GM20000 (cell line): Measurements from ENCODE around the gene SH3BP4.

Experiments
- DNase-seq: peaks from one replicate; pipeline ENCODE4 v3.0.0; 2012; ENCODE audit warnings: low spot score
- TF ChIP-seq, protein P1 (sequence below): IDR thresholded peaks from 2 replicates; pipeline ENCODE4 v1.5.1; 2012; ENCODE audit warnings: mild to moderate bottlenecking, control low read depth; ENCODE audit errors: extremely low read depth, missing control alignments

SH3BP4 gene

DNA sequence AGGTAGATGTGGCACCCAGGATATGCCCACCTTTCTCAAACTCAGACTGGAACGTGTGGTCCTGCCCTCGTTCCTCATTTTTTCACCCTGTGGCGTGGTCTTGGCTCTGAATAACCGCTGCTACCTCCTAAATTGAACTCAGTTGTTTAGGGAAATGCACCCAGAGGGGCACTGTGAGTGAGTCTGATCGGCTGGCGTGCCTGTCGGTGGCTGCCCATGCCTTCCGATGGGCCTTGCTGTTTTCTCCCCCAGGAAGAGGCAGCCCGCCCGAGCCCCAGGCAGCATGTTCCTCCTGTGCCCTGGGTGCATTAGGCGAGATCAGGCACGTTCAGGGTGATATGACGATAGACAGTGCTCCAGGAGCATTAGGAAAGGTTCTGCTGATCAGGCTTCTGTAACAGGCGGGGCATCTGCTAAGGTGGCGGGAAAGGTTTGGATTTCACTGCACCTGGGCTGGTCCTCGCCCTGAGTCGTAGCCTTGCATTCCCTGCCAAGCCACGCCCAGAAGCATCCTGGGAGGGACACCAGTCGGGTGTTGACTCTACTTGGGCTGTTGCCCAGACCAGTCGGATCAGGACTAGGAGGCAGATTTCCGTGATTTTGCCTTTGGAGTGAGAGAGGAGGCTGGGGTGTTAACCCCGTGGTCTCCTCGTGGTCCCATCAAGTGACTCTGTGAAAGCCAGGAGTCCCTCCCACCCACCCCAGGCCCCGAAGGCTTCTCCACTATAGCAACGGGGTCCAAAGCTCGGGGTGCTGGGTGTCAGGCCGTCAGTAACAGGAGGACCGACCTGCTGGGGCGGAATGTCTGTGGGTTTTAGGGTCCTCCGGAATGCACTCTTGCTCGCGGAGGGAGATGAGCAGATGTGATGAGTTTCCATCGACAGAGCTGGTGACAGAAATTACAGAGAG is 75.1 kb downstream of the SH3BP4 start:
- DNase-seq = no peak
- TF ChIP-seq, protein P1, sequence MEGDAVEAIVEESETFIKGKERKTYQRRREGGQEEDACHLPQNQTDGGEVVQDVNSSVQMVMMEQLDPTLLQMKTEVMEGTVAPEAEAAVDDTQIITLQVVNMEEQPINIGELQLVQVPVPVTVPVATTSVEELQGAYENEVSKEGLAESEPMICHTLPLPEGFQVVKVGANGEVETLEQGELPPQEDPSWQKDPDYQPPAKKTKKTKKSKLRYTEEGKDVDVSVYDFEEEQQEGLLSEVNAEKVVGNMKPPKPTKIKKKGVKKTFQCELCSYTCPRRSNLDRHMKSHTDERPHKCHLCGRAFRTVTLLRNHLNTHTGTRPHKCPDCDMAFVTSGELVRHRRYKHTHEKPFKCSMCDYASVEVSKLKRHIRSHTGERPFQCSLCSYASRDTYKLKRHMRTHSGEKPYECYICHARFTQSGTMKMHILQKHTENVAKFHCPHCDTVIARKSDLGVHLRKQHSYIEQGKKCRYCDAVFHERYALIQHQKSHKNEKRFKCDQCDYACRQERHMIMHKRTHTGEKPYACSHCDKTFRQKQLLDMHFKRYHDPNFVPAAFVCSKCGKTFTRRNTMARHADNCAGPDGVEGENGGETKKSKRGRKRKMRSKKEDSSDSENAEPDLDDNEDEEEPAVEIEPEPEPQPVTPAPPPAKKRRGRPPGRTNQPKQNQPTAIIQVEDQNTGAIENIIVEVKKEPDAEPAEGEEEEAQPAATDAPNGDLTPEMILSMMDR = no peak

DNA sequence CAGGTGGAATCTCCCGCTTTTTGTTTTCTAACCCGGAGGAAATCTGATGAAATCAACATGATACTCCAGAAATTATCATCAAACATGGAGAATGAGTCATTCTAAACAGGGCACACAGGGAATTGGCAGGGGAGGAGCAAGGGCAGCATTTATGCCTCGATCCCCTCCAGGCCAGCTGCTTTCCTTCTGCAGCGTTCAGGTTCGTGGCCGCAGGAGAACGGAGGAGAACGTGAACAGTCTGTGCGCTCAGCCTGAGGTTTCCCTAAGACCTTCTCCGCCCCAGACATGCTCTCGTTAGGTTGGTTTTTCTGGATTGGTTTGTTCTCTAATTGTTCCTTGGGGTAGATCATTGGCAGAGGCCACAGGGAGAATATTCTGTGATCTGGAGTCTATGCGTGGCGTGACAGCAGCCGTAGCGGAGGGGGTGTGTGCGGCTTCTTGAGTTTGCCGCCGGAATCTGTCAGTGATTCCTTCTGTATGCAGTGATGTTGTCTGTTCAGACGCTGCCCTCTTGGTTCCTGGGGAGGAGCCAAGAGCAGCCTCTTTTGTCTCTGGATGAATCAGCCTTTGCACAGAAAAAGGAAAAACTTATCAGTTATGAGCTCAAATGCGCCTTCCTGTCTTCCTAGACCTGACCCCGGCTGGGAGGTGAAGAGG is 75.9 kb downstream of the SH3BP4 start:
- no peak for DNase-seq
- TF ChIP-seq, protein P1 = no peak

DNA sequence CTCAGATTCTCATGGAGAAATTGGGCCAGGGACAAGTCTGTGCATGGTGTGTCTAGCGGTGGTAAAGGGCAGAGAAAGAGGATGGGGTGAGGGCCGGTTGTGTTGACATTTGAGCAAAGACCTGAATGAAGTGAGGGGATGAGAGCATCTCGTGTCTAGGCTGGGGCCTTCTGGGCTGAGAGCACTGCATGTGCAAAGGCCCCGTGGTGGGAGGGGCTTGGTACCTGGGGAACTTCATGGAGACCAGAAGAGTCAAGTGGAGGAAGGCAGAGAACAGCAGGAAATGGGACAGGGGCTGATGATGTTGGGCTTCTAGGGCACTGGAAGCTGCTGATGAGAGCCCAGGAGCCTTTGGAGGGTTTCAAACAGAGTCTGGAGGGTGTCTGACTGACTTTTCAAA is 76.8 kb downstream of the SH3BP4 start:
- DNase-seq = no peak
- TF ChIP-seq, protein P1 = no peak

DNA sequence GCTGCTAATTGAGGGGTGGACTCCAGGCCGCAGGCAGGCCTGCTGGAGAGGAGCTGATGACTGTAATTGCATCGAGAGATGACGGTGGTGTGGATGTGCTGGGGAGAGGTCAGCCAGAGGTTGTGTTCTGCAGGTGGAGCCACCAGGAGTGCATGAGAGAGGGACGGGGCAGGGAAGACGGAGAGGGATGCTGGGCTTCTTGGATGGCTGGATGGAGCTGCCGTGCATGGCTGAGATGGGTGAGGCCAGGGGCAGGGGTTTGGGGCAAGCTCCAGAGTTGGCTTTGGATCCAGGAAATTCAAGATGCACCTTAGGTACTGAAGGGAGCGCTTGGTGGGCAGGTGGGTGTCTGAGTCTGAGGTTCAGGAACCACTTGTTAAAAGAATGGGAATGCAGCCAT is 77.2 kb downstream of the SH3BP4 start:
- DNase-seq = no peak
- TF ChIP-seq, protein P1 = no peak

DNA sequence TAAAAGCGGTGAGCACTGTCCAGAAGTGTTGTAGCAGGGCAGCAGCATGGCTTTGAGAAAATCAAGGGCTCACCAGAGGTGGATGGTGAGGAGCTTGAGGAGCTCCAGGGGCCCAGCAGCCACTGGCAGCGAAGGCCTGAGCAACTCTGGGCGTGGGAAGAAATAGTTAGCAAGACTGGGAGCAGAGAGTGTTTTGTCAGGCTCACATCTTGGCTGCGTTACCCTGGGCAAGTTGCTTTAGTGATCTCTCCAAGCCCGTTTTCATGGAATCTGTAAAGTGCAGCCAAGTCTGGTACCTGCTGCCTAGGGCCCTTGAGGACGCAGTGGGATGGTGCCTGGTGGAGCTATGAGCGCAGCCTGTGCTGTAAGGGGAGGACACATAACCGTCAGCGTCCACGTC is 78.3 kb downstream of the SH3BP4 start:
- DNase-seq = no peak
- TF ChIP-seq, protein P1 = no peak

DNA sequence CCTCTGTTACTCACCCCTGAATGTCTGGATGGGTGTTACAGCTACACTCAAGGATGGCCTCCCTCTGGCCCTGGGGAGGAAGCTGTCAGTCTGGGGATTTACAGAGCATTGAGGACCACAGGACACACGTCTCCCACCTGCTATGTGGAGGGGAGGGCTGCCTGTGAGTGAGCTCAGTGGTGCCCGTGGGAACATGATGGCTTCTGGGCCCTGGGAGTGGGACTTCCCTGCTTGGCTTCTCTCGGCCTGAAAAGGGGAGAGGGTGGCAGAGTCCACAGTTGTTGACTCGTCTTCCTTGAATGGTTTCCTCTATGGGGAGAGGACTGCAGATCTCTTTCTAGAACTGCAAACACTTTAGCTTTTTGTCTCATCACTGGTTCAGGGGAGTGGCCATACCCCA is 79.1 kb downstream of the SH3BP4 start:
- no peak for DNase-seq
- TF ChIP-seq, protein P1 = no peak

DNA sequence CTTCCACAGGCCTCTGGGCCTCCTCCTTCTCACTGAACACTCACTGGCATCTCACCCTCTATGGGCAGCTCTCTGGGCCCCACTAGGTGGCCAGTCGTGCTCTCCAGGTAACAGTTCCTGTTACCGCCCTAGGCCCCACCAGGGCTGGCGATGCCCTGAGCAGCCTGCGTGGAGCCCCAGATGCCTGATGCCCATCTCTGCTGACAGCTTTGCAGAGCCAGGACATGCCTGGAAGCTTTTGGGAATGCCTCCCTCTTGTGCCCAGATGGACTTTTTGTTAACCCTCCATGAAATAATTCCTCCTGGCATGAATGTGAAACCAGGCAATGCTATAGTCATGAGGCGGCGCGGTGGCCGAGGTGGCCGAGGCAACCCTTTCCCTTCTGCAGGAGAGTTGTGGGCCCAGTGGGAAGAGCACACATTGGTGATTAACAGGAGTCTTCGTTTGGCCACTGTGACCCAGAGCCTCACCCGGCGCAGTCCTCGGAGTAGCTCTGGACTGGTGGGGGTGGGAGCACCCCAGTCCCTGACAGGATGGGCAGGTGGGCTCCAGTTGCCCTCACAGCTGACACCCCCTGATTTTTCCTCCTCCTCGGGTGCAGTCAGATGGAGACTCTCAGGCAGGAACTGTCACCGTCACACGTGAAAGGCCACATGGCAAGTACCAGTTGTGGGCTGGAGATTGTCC is 80.0 kb downstream of the SH3BP4 start:
- DNase-seq = no peak
- TF ChIP-seq, protein P1 = no peak
